ENCODE measurements around the gene CDC37L1.
"Not testable (repeated sequence)": the region's sequence is repeated elsewhere in the genome, so short reads cannot be mapped to it uniquely, and the experiment has no call there.

DNA sequence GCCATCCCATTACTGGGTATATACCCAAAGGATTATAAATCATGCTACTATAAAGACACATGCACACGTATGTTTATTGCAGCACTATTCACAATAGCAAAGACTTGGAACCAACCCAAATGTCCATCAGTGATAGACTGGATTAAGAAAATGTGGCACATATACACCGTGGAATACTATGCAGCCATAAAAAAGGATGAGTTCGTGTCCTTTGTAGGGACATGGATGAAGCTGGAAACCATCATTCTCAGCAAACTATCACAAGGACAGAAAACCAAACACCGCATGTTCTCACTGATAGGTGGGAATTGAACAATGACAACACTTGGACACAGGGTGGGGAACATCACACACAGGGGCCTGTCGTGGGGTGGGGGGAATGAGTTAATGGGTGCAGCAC, 18.7 kb upstream of the CDC37L1 start:
- TF ChIP-seq, protein P1, sequence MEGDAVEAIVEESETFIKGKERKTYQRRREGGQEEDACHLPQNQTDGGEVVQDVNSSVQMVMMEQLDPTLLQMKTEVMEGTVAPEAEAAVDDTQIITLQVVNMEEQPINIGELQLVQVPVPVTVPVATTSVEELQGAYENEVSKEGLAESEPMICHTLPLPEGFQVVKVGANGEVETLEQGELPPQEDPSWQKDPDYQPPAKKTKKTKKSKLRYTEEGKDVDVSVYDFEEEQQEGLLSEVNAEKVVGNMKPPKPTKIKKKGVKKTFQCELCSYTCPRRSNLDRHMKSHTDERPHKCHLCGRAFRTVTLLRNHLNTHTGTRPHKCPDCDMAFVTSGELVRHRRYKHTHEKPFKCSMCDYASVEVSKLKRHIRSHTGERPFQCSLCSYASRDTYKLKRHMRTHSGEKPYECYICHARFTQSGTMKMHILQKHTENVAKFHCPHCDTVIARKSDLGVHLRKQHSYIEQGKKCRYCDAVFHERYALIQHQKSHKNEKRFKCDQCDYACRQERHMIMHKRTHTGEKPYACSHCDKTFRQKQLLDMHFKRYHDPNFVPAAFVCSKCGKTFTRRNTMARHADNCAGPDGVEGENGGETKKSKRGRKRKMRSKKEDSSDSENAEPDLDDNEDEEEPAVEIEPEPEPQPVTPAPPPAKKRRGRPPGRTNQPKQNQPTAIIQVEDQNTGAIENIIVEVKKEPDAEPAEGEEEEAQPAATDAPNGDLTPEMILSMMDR (IDR thresholded peaks at IDR 0.05), result not testable (repeated sequence)
- TF ChIP-seq POLR2A (IDR thresholded peaks at IDR 0.05), result not testable (repeated sequence)
